WERI-Rb-1 (cell line): ENCODE results near the gene OTOGL.
"Not testable (repeated sequence)": the region's sequence is repeated elsewhere in the genome, so short reads cannot be mapped to it uniquely, and the experiment has no call there.

ENCODE experiments used
- DNase-seq: peaks from one replicate; pipeline ENCODE4 v3.0.0-alpha.2; 2020
- H3K27ac ChIP-seq: fragments of 250-450 bp; sonication (Bioruptor Pico); 2 replicates; pipeline ENCODE4 v1.5.1; 2020; ENCODE audit warnings: mild to moderate bottlenecking, moderate library complexity
- H3K27me3 ChIP-seq: fragments of 250-450 bp; sonication (Bioruptor Pico); 2 replicates; pipeline ENCODE4 v1.5.1; 2021; ENCODE audit warnings: mild to moderate bottlenecking, low read depth, moderate library complexity; ENCODE audit not compliant: insufficient read depth, severe bottlenecking
- H3K36me3 ChIP-seq: fragments of 250-450 bp; sonication (Bioruptor Pico); 2 replicates; pipeline ENCODE4 v1.5.1; 2020; ENCODE audit warnings: mild to moderate bottlenecking, moderate library complexity
- H3K4me3 ChIP-seq: 2 replicates; pipeline ENCODE4 v1.5.1; 2011; ENCODE audit warnings: low read depth, mild to moderate bottlenecking, control low read depth, low read length
- H3K9me3 ChIP-seq: fragments of 250-450 bp; sonication (Bioruptor Pico); 2 replicates; pipeline ENCODE4 v1.5.1; 2021; ENCODE audit warnings: mild to moderate bottlenecking, moderate library complexity; ENCODE audit not compliant: severe bottlenecking
- CTCF ChIP-seq: IDR thresholded peaks from 2 replicates; pipeline ENCODE4 v1.5.1; 2011; ENCODE audit warnings: low read depth, mild to moderate bottlenecking, control low read depth, inconsistent platforms, low read length

OTOGL gene

GRCh38 chr12:80242321-80242720, 143.0 kb downstream of the OTOGL start:
- Histone ChIP-seq H3K36me3 (no peaks in the 10 kb centered on the region), H3K4me3 (no peak overlapping the region), H3K27me3 (no peaks in the 10 kb centered on the region), H3K27ac (no peak overlapping the region), H3K9me3 (no peaks in the 10 kb centered on the region)
- no peak for TF ChIP-seq CTCF
- no peak for DNase-seq

- not testable (repeated sequence) for H3K27ac ChIP-seq, H3K9me3 ChIP-seq, H3K27me3 ChIP-seq, H3K36me3 ChIP-seq, H3K4me3 ChIP-seq, DNase-seq
Measured at GRCh38 chr12:80249581-80249980, 150.2 kb downstream of the OTOGL start.

- no peak for TF ChIP-seq CTCF
- no peaks in the 10 kb centered on the region for H3K27me3 ChIP-seq
- no peak for DNase-seq
- H3K27ac ChIP-seq = no peak overlapping the region
- no peak overlapping the region for H3K4me3 ChIP-seq
- H3K9me3 ChIP-seq = no peaks in the 10 kb centered on the region
- no peaks in the 10 kb centered on the region for H3K36me3 ChIP-seq
Measured at GRCh38 chr12:80257920-80258319, 158.6 kb downstream of the OTOGL start.

- TF ChIP-seq CTCF = no peak
- Histone ChIP-seq H3K9me3 (no peaks in the 10 kb centered on the region), H3K27me3 (no peaks in the 10 kb centered on the region), H3K36me3 (no peaks in the 10 kb centered on the region), H3K4me3 (no peak overlapping the region), H3K27ac (no peak overlapping the region)
- no peak for DNase-seq
Measured at GRCh38 chr12:80260269-80260668, 160.9 kb downstream of the OTOGL start.

- H3K27ac ChIP-seq = no peak overlapping the region
- no peaks in the 10 kb centered on the region for H3K9me3 ChIP-seq
- no peak for DNase-seq
- H3K36me3 ChIP-seq = no peaks in the 10 kb centered on the region
- TF ChIP-seq CTCF = no peak
- no peak overlapping the region for H3K4me3 ChIP-seq
- H3K27me3 ChIP-seq = no peaks in the 10 kb centered on the region
Measured at GRCh38 chr12:80261403-80261802, 162.1 kb downstream of the OTOGL start.

- TF ChIP-seq CTCF = no peak
- Histone ChIP-seq H3K27me3 (no peaks in the 10 kb centered on the region), H3K27ac (no peak overlapping the region), H3K36me3 (no peaks in the 10 kb centered on the region), H3K4me3 (no peak overlapping the region), H3K9me3 (no peaks in the 10 kb centered on the region)
- DNase-seq = no peak
Measured at GRCh38 chr12:80262346-80262745, 163.0 kb downstream of the OTOGL start.
